Testis (tissue), 2 donors: Measurements from ENCODE around the gene METAP1D.

Experiments
- POLR2A ChIP-seq: fragments of 450-650 bp; IDR thresholded peaks from one replicate; pipeline ENCODE4 v1.6.1; 2017; ENCODE audit warnings: antibody characterized with exemption, mild to moderate bottlenecking, moderate library complexity
- TF ChIP-seq, protein P1 (sequence below), 3 experiments: fragments of 450-650 bp in 2 of 3; fragments of 200-600 bp in 1 of 3; sonication (generic) in 1 of 3; IDR thresholded peaks; one replicate each; pipeline ENCODE4 v1.5.1; 2016 to 2019; ENCODE audit warnings: antibody characterized with exemption in 3 of 3, mild to moderate bottlenecking in 2 of 3, moderate library complexity in 1 of 3

DNA sequence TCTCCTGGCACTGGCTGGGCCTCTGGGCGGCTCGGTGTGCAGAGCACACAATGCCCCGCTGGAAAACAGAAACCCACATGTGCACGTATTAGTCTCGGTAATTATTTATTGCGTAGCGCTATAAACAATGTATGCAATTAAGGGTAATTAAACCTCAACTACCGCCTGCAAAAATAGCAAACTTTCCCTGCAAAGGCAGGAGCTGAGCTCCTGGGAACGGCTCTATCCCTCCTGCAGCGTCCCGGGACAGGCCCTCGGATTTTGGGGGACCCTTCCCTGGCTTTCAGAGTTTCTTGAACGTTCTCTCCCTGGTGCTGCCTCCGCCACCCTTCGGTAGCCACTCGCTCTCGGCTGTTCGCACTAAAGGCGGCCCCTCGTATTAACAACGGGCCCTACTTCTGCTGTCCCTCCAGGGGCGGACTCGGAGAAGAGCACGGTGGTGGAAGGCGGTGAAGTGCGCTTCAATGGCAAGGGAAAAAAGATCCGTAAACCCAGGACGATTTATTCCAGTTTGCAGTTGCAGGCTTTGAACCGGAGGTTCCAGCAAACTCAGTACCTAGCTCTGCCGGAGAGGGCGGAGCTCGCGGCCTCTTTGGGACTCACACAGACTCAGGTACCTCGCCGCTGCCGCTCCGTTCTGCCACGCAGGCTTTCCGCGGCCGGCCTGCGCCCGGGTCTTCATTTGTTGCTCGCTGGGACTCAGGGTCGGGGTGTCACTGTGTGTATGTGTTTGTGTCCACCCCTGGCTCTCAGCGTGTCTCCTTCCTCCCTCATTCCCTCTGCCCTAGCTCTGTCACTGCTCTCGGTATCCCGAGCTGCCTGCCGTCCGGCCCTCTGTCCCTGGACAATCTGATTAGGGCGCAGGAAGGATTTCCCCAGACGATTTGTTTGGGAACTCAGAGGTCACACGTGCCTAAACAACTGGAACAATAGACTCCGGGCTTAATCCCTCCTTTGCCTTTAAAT is 86.8 kb downstream of the METAP1D start:
- TF ChIP-seq, protein P1, sequence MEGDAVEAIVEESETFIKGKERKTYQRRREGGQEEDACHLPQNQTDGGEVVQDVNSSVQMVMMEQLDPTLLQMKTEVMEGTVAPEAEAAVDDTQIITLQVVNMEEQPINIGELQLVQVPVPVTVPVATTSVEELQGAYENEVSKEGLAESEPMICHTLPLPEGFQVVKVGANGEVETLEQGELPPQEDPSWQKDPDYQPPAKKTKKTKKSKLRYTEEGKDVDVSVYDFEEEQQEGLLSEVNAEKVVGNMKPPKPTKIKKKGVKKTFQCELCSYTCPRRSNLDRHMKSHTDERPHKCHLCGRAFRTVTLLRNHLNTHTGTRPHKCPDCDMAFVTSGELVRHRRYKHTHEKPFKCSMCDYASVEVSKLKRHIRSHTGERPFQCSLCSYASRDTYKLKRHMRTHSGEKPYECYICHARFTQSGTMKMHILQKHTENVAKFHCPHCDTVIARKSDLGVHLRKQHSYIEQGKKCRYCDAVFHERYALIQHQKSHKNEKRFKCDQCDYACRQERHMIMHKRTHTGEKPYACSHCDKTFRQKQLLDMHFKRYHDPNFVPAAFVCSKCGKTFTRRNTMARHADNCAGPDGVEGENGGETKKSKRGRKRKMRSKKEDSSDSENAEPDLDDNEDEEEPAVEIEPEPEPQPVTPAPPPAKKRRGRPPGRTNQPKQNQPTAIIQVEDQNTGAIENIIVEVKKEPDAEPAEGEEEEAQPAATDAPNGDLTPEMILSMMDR (IDR thresholded peaks at IDR 0.05) = no peak
- TF ChIP-seq POLR2A = no peak
